ENCODE results near the gene KCNJ11.

The KCNJ11 gene

GRCh38 chr11:17352950-17353820 lies 35.3 kb downstream of the KCNJ11 start:
- DNase-seq, result peak; percentile 24

- no peak for DNase-seq
Measured at GRCh38 chr11:17351510-17352176, 36.8 kb downstream of the KCNJ11 start, which contains the start of gene NCR3LG1. NCR3LG1 (plus strand) TSS chr11:17351800; CDS start chr11:17351970, 170 bp downstream.

- no peak for DNase-seq
Measured at GRCh38 chr11:17351172-17351509, 37.3 kb downstream of the KCNJ11 start.

GRCh38 chr11:17350455-17351171 lies 37.8 kb downstream of the KCNJ11 start:
- no peak for DNase-seq

GRCh38 chr11:17347676-17348075 lies 40.8 kb downstream of the KCNJ11 start:
- DNase-seq, result no peak

- DNase-seq, result no peak
Measured at GRCh38 chr11:17343907-17344306, 44.6 kb downstream of the KCNJ11 start.

- DNase-seq, result no peak
Measured at GRCh38 chr11:17343257-17343656, 45.2 kb downstream of the KCNJ11 start.
